Right lobe of liver (tissue), 6 donors: Measurements from ENCODE around the gene CACNA1E. TPM values are rescaled to one million over a fixed set of nuclear protein-coding genes. Genes with fewer than 3 reads are reported as not detected.
"Not testable (repeated sequence)": the region's sequence is repeated elsewhere in the genome, so short reads cannot be mapped to it uniquely, and the experiment has no call there.

Experiments
- ATAC-seq, 4 donors: fragments of 200-7000 bp; cut with Tn5 transposase; one replicate each; pipeline ENCODE4 v1.9.1; 2020; ENCODE audit warnings: mild to moderate bottlenecking in 4 of 4, moderate library complexity in 4 of 4
- DNase-seq, 3 donors: peaks; one replicate each; pipeline ENCODE4 v3.0.0-alpha.2; 2020
- H3K27ac ChIP-seq, 3 donors: fragments of 200-600 bp; one replicate each; pipeline ENCODE4 v1.8.0; 2022
- H3K27me3 ChIP-seq, 2 donors: fragments of 200-600 bp; one replicate each; pipeline ENCODE4 v1.8.0; 2022
- H3K36me3 ChIP-seq, 4 donors: fragments of 200-600 bp; sonication (generic) in 1 of 4; one replicate each; pipeline versions ENCODE4 v1.5.1 to v1.8.0; 2017 to 2022; ENCODE audit warnings: control low read depth in 1 of 4
- H3K4me1 ChIP-seq, 4 donors: fragments of 200-600 bp; sonication (generic) in 1 of 4; one replicate each; pipeline versions ENCODE4 v1.5.1 to v1.8.0; 2017 to 2022; ENCODE audit warnings: control low read depth in 1 of 4
- H3K4me3 ChIP-seq, 3 donors: fragments of 200-600 bp; one replicate each; pipeline ENCODE4 v1.8.0; 2022
- H3K9me3 ChIP-seq, 4 donors: fragments of 200-600 bp; sonication (generic) in 1 of 4; one replicate each; pipeline versions ENCODE4 v1.5.1 to v1.8.0; 2017 to 2022; ENCODE audit warnings: control low read depth in 1 of 4
- CTCF ChIP-seq, 4 donors: fragments of 200-600 bp in 3 of 4; fragments of 450-650 bp in 1 of 4; IDR thresholded peaks; one replicate each; pipeline versions ENCODE4 v1.5.1 to v1.8.0; 2016 to 2022; ENCODE audit warnings: antibody characterized with exemption in 4 of 4, mild to moderate bottlenecking in 2 of 4
- POLR2A ChIP-seq: fragments of 450-650 bp; IDR thresholded peaks from one replicate; pipeline ENCODE4 v1.6.1; 2017; ENCODE audit warnings: antibody characterized with exemption, mild to moderate bottlenecking
- WGBS: methylation state at CpG from one replicate; pipeline ENCODE4 v1.1.6; 2018; ENCODE audit warnings: low coverage, low lambda C conversion rate; ENCODE audit not compliant: insufficient coverage; ENCODE audit errors: missing lambda C conversion rate; 5-methylcytosine and 5-hydroxymethylcytosine counted together
- intact Hi-C, 2 donors: fragments of 100-400 bp; cut with DNase I; formaldehyde crosslinking; loops; one replicate each; pipeline versions ENCODE4 v1.11.2 to v1.14.1; 2022
- total RNA-seq, 6 experiments: library from RNA; depleted of rRNA in 2 of 6; stranded (reverse); fragments of >200 nt in 2 of 6; fragmentation: NEBNext Ultra II Directional in 3 of 6; extraction: Animal tissue kit (Norgen Biotek cat#: 25700) in 3 of 6; gene quantifications; one replicate each; pipeline versions ENCODE4 v1.1.0 to v1.2.4, GENCODE V29; 2016 to 2023
- donor health status: DM: no; HTN: yes; CAD: no.
- donor health status: DM: no; HTN: no; CAD: no.
- donor health status: DM: no; HTN: no; CAD: no.
- donor health status: DM: no; HTN: yes; CAD: no.
- donor health status: DM: no; HTN: yes; CAD: no.

The CACNA1E gene
- total RNA-seq, 6 experiments from 2014 or later: 0.05 to 0.09 (median 0.06) TPM; not detected in 2

GRCh38 chr1:181531951-181532600 is 48.8 kb downstream of the CACNA1E start:
- intact Hi-C loops: no loop called here
- no peak overlapping the region for H3K27ac ChIP-seq

GRCh38 chr1:181538836-181539235 is 55.5 kb downstream of the CACNA1E start:
- H3K4me1 ChIP-seq: no peaks in the 10 kb centered on the region
- no peak overlapping the region for H3K4me3 ChIP-seq
- ATAC-seq (no peak), DNase-seq (no peak)
- H3K27me3 ChIP-seq: peaks cover 0 to 7% of the 10 kb centered on the region in 2 donors
- 47% methylated on average over 2 of the region's 2 CpGs for whole genome bisulfite sequencing
- no peaks in the 10 kb centered on the region for H3K36me3 ChIP-seq
- TF ChIP-seq POLR2A (no peak), CTCF (IDR thresholded peaks at IDR 0.05) (no peak)
- H3K9me3 ChIP-seq: no peaks in the 10 kb centered on the region
- intact Hi-C loops: no loop called here
- H3K27ac ChIP-seq: no peak overlapping the region

More at GRCh38 chr1:181531951-181532600, 48.8 kb downstream of the CACNA1E start:
- Histone ChIP-seq H3K27me3 (no peaks in the 10 kb centered on the region), H3K4me3 (no peak overlapping the region), H3K4me1 (no peaks in the 10 kb centered on the region), H3K9me3 (no peaks in the 10 kb centered on the region), H3K36me3 (no peaks in the 10 kb centered on the region)
- WGBS: 73% methylated on average over 3 of the region's 3 CpGs
- DNase-seq (no peak), ATAC-seq (no peak)
- TF ChIP-seq CTCF (IDR thresholded peaks at IDR 0.05) (no peak), POLR2A (no peak)

GRCh38 chr1:181541458-181541857 is 58.1 kb downstream of the CACNA1E start:
- Histone ChIP-seq H3K9me3 (no peaks in the 10 kb centered on the region), H3K27me3 (peaks cover 0 to 7% of the 10 kb centered on the region in 2 donors), H3K4me1 (no peaks in the 10 kb centered on the region), H3K4me3 (no peak overlapping the region), H3K27ac (no peak overlapping the region), H3K36me3 (no peaks in the 10 kb centered on the region)
- intact Hi-C loops: no loop called here
- no peak for ATAC-seq
- WGBS: 45% methylated on average over 4 of the region's 5 CpGs
- TF ChIP-seq POLR2A (no peak), CTCF (IDR thresholded peaks at IDR 0.05) (no peak)
- DNase-seq: no peak

GRCh38 chr1:181541947-181542346 is 58.6 kb downstream of the CACNA1E start:
- TF ChIP-seq CTCF (IDR thresholded peaks at IDR 0.05) (no peak), POLR2A (no peak)
- ATAC-seq: no peak
- DNase-seq: no peak
- Histone ChIP-seq H3K9me3 (no peaks in the 10 kb centered on the region), H3K27ac (no peak overlapping the region), H3K4me1 (no peaks in the 10 kb centered on the region), H3K36me3 (no peaks in the 10 kb centered on the region), H3K4me3 (no peak overlapping the region), H3K27me3 (peaks cover 0 to 7% of the 10 kb centered on the region in 2 donors)
- WGBS: 51% methylated on average over 2 of the region's 2 CpGs
- intact Hi-C loops: no loop called here

GRCh38 chr1:181542406-181542805 is 59.1 kb downstream of the CACNA1E start:
- ATAC-seq, H3K4me3 ChIP-seq, intact Hi-C loops, H3K36me3 ChIP-seq, H3K27ac ChIP-seq, H3K9me3 ChIP-seq, H3K4me1 ChIP-seq, H3K27me3 ChIP-seq, DNase-seq: not testable (repeated sequence)
- 28% methylated on average over 4 of the region's 4 CpGs for WGBS
